HG02852 (cell line): ENCODE data around the gene SPRTN.
"Not testable (repeated sequence)": the region's sequence is repeated elsewhere in the genome, so short reads cannot be mapped to it uniquely, and the experiment has no call there.

ENCODE experiments used
- ATAC-seq: cut with Tn5 transposase; IDR thresholded peaks from one replicate; pipeline ENCODE4 v1.9.1; 2021; ENCODE audit warnings: mild to moderate bottlenecking, moderate library complexity; ENCODE audit not compliant: unreplicated experiment

The SPRTN gene

DNA sequence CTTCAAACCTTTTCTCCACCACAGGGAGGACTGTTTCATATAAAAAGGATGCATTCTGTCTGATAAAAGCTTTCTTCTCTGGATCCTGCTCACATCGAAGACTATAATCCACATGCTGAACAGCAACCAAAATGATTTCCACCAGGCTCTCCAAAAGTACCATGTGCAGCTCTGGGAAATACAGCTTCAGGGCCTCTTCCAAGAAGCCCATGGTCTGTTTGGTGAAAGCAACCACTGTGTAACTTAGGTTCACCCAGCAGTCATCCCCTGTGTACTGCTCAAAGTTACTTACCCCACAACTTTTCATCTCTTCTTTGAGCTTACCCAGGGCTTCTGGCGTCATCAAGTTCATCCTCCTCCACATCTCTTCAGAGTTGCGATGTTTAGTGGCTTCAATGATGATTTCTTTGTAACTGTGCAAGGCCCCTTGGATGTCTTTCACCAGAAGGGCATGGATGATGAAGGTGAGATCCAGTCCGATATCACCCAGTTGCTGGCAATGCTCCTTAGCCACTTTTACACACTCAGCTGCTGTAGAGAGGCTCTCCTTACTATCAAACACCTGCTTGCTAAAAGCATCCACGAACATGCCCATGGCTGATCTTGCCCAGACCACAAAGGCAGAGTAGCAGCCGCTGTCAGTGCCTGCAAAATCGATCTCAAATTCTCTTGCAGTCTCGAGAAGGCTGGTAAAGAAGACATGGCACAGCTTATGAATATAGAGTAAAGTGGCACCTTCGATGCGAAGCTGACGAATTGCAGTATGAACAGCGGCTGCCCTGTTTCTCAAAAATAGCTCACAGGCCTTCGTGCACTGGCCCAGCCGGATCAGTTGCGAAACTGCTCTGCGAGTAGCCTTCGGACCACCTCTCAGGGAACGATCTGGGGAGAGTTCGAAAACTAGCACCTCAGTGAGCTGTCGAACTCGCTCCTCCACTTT, 2.2 kb upstream of the SPRTN start:
- ATAC-seq = no peak

DNA sequence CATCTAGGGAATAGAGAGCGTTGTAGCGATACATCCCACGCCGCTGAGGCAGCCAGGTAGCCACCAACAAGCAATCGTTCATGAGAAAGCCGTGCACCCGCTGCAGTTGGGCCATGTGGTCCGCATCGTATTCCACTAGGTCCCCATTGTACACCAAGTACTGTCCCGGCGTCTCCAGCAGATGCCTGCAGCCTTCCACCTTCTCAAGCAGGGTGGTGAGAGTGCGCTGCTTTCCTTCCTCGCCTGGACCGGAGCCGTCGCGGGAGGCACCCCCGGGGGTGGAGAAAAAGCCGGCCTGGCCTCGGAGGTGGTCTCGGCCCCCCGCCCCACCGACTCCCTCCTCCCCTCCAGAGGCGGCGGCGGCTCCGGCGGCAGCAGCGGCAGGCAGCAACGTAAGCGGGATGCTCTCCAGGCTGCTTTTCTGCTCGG, 1.0 kb upstream of the SPRTN start:
- ATAC-seq = peak; percentile 9

DNA sequence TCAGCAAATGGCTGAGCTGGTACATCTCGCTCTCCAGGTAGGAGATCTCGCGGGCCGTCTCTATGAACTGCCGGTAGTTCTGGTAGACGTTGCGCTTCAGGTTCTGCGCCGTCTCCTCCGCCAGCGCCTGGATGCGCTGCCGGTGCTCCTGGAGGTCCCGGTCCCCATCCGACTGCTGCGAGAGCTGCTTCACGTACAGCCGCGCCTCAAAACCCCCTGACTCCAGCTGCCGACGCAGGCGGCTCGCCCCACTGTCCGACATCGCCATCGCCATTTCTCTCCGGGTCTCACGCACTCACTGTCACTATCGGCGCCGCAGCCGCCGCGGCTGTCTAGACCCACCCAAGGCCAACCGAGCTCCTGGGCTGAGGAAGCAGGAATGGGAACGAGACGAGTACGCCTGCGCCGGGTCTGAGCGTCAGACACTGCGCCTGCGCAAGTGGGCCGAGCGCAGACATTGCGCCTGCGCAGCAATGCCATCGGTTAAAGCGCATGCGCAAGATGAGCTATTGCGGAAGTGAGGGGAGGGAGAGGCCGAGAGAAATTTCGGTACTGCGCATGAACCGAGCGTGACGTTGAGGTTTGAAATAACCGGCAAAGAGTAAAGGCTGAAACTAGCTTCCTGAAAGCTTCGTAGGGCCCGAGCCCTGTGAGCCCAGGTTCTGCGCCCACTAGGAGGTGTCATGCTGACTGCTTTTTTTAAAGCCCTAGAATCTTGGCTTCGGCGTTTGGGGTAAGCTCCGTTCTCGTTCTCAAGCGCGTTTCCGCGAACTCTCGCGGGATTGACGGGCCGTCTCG, 422 bp upstream of the SPRTN start, which contains the start of gene EXOC8:
TSS of gene EXOC8 (minus strand) at position 381 of the 798 bp plus-strand sequence. CDS start at position 274, 107 bp downstream.
- ATAC-seq = peak; percentile 68

DNA sequence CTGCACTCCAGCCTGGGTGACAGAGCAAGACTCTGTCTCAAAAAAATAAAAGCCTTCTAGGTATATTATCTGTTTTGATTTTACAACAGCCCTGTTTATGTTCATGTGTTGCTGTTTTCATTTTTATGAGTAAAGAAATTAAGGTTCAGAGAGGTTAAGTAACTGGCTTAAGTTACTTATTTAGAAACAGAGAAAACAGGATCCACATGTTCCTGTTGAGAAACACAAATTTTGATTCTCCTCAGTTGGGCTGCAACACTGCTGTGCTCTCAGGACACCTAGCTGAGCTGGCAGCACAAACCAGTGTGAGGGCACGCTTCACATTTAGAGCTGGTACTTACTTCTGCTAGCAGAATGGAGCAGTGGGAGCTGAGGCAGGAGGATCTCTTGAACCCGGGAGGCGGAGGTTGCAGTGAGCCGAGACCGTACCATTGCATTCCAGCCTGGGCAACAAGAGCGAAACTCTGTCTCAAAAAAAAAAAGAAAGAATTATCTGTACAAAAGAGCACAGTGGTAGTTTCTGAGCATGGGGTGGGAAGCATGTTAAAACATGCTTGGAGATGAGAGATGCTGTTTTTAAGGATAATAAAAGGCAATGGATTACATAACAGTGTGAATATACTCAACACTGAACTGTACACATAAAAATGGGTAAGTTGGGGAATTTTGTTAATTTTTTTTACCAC, 2.4 kb downstream of the SPRTN start:
- no peak for ATAC-seq

DNA sequence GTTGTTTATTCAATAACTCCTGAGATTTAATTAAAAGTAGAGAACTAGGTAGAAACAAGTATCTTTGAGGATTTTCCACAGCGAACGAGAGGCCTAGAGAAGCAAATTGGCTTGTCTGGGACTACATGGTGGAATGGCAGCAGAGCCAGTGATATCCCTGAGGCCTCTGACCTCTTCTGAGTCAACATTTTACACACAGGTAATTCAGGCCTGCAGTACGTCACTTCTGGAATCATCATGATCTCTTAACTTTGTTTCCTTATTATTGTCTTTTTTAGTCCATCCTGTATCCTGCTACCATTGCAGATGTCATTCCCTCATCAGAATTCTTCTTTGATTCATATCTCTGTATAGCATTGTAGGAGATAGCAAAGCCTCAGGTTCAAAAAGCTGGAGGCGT, 9.9 kb downstream of the SPRTN start:
- ATAC-seq = no peak

DNA sequence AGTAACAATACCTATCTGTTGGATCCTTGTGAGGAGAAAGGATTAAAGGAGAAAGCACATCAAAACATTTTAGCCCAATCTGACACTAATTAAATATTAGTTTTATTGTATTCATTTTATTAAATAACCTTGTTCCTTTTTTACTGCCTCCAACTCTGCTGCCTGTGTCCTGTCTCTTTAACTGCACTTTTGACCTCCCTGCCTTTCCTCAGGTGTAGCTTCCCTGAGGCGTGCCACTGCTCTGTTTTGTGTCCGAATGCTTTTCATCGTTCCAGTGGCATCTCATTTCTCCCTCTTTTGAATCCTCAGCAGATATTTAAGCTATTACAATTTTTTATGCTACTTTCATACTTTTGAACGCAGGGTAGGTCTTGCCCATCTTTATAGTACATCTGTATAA, 10.3 kb downstream of the SPRTN start:
- ATAC-seq = no peak

DNA sequence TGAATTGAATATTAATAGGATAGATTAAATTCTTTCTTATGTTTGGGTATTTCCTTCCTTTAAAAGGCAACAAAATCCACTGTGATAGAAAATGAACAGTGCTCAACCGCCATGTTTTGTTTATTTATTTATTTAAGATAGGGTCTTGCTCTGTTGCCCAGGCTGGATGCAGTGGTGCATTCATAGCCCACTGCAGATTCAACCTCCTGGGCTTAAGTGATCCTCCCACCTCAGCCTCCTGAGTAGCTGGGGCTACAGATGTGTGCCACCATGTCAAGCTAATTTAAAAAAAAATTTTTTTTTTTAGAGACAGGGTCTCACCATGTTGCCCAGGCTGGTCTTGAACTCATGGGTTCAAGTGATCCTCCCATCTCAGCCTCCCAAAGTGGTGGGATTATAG, 10.8 kb downstream of the SPRTN start:
- ATAC-seq = not testable (repeated sequence)

DNA sequence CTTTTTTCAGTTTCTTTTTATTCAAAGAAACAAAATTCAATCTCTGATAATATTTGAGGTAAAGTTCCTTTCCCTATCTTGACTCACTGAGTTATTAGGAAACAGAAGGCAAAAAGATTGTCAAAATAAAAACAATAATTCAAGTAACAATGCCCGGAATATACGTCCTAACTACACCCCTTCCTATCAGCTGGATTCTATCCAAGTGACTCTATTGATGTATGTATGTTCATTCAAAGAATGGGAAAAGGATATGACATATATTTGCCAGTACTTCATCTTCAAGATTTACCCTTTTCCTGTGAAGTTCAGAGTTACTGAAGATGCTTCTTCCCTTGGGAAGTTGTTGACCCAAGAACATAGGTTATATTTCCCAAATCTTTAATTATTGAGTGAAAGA, 13.7 kb downstream of the SPRTN start:
- no peak for ATAC-seq

DNA sequence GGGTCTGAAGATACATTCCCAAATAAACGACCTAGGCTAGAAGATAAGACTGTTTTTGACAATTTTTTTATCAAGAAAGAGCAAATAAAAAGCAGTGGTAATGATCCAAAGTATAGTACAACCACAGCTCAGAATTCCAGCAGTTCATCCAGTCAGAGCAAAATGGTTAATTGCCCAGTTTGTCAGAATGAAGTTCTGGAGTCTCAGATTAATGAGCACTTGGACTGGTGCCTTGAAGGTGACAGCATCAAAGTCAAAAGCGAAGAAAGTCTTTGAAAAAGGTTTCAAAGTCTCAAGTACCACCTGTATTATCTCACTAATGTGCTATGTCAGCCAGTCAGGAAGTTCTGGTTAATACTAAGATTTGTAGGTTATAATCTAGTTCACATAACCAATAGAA, 15.0 kb downstream of the SPRTN start:
- ATAC-seq = no peak

DNA sequence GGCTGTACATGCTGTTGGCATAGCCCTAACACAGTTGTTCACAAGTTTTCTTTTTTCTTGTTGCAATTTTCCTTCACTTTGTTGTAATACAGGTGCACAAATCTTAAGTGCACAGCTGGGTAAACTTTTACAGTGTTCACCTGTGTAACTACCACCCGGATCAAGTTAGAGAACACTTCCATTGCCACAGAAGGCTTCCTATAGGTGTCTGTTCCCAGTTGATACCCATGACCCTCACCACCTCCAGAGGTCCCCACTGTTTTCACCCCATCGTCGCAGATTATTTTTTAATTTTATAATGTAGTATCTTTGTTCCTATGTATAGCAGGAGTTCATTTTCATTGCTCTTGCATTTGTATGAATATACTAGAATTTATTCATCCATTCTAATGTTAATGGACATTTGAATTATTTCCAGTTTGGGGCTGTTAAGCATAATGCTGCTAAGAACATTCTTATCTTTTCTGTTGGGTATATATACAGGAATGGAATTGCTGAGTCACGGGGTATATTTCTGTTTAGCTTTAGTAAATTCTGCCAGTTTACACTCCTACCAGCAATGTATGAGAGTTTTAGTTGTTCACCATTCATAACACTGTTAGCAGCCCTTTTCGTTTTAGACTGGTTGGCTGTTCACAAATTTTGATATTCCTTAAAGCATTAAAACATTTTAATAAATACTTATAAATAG, 16.4 kb downstream of the SPRTN start:
- ATAC-seq = no peak

DNA sequence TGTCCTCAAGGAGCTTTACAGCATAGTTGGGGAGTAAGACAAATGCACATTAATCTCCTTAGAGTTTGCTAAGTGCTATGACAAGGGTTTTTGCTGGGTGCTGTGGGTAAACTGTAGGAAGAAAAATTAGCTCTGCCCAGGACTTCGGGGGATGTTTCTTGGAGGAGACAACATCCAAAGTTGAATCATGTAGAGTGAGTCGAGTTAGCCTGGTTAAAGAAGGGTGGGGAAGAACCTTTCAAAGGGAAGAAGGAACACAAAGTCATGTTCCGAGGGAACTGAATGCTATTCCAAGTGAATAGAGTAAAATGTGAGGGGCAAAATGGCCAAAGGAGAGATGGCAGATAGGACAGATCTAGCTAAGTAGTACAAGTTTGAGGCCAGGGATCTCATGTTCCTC, 17.1 kb downstream of the SPRTN start:
- no peak for ATAC-seq

DNA sequence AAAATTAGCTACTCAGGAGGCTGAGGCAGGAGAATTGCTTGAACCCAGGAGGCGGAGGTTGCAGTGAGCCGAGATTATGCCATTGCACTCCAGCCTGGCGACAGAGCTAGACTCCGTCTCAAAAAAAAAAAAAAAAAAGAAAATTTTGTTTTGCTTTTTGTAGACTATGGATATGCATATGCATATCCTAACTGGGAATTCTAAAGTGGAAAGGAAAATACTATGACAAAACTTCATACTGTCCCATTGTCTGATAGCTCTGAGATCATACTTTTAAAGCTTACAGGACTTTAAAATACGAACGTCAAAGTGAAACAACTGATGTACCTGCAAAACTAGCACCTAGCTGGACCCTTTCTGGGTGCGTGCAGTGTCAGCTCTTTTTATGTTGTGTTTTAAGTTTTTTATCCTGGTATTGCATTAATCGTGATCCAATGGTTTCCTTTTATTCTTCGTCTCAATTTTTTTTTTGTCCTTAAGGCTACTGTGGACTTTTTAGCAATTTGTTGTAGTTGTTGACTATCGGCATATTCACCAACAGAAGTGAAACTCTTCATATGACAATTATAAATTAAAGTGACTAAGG, 19.2 kb downstream of the SPRTN start:
- no peak for ATAC-seq

DNA sequence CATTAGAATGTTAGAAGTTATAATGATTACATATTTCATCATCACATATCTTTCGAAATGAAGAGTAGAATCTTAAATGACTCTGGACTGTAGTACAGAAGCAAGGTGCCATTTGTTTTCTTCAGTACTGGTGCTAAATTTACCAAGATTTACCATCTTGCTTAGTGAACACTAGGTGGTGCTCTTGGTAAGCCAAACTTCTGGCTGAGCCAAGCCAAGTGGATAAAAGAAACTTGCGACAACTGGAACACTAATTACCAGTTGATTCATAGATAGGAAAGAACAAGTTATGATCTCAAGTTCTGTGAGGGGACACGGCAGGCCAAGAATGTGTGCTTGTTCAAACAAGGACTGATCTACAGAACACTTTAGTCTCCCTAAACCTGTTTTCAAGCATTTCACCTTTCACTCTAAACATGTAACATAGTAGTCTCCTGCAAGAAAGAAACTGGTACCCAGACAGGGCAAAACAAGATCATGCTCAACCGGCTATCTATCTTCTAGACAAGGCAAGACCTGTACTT, 19.8 kb downstream of the SPRTN start:
- ATAC-seq = peak; percentile 87

DNA sequence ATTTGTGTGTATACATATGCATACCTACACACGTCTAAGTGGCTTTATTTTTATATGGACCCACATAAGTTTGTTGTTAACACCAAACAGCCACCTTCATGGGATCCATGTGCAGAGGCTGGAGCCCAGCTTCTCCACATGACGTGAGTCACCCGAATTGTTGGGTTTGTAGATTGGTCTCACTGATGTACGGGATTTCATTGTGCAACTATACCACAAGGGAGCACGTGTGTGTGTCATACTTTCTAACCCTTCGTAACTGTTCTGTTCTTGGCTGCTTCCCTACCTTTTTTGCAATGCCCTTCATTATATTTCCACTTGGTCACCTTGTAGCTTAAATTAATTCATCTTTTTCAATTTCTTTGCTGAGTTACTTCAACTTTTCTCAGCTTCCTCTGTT, 21.0 kb downstream of the SPRTN start:
- ATAC-seq = no peak

DNA sequence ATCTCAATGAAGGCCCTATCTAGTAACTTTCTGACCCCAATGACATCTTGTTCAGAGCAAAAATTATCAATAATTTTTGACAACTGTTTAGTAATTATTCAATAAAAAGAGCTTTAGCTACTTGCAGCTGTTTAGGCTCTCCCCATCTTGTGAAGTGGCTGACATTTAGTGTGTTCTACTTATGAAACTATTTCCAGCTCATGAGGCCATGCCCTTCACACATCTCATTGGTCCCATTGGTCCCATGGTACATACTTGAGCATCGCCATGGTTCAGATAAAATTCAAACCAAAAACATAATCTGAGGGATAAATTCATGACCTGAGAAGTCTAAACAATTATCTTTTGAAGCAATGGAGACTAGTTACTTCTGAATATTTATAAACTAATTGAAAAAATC, 24.2 kb downstream of the SPRTN start:
- ATAC-seq = no peak

DNA sequence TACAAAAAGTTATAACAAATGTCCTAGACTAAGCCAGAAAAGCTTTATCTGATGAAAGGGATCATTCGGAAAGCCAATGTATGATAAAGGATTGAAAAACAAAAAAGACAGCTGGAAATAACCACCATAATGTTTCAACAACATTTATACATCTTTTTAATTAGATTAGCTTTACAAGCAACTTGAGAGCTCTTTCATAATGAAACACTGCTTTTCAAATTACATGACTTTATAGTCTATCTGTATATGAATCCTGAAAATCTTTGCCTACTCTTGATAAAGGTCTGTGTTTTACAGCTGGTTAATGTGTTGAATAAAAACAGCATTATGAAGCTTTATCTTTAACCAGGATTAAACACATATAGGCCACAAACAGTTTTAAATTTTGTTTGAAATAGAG, 25.5 kb downstream of the SPRTN start:
- no peak for ATAC-seq

DNA sequence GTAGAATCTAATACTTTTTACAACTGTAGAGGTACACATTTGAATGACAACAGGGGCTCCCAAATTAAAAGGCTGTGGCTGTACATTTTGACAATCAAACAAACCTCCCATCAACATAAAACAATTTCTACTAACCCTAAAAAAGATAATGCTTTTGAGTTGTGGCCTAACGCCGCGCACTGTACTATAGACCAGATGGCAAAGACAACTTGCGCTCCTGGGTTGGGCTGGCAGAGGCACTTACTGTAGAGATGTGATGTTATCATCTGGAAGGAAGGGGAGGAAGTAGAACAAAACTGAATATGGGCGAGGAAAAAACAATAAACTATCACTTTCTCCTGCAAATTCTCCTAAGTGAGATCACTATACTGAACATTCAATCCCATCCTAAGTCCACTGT, 26.1 kb downstream of the SPRTN start:
- ATAC-seq = no peak

DNA sequence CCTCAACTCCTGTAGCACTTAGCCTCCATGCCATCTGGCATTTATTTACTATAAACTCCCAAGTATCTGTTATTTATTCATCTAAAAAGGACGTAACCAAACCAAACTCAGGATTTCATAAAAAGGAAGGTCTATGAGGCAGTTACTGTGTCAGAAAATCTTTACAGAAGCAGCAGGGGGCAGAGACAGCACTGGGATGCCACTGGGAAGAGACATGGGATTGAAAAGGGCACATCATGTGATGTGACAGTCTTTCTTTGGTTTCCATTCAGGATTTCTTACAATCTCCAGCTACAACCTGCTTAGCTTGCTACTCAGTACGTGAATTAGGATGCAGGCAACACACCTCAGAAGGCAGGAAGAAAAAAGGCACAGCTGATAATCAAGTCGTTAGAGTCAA, 31.2 kb downstream of the SPRTN start:
- ATAC-seq = no peak

DNA sequence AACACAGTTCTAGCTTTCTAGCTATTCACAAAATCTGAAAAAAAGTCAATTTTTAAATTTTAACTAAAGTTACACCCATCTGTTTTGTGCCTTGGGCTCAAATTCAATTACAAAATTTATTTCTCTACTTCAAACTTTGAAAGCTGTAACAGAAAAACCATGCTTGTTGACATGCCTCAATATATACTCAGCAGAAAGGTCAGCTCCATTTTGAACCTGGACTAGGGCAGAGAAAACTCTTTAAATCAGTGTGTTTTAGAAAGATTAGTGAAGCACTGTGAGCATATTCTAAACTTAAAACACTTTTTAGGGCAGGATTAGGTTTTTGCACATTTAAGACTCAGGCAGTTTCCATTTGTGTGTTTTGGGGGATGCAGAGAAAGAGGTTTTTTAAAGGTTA, 34.4 kb downstream of the SPRTN start:
- no peak for ATAC-seq

DNA sequence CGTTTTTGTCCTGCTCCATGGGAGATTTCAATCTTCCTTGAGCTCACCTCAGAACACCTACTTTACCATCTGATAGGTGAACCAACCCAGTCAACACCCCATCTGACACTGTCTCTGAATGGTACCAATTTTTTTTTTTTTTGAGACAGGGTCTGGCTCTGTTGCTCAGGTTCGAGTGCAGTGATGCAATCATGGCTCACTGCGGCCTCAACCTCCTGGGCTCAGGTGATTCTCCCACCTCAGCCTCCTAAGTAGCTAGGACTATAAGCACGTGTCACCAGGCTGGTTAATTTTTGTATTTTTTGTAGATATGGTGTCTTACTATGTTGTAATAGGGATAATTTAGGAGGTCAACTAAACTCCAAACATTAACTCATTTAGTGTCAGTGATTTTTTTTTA, 36.3 kb downstream of the SPRTN start:
- no peak for ATAC-seq
